ENCODE data around the gene FSIP1. TPM values are rescaled to one million over a fixed set of nuclear protein-coding genes. Genes with fewer than 3 reads are reported as not detected.

The FSIP1 gene
- total RNA-seq: 0.42 TPM in 1 of 2 replicates, not detected in the other

DNA sequence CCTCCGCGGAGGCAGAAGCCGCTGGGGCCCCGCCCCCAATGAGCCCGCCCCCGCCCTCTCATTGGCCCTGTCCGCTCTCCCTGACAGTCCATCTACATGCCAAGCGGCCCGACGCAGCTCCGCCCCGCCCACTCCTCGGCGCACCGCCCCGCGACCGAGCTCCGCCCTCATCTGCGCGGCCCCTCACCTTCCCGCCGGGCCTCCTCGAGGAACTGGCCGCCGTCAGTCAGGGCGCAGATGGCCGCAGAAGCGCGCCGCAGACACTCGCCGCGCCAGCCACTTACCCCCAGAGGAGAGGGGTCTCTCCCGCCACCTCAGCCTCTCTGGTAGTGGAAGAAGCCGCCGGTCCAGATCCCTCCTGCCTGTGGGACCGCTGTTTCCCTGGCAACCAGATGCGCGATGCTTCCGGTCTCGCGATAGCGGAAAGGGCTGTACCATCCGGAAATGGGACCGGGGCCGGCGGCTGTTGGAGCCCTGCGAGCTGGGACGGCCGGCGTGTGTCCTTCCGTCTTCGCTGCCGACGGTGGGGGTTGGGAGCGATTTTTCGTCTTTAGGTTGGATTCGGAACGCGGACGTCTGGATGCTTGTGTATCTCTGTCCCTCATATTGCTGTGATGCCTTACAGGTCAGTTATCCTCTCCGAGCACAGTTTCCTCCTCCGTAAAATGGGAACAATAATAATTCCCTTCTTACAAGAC is at the start of gene FSIP1:
Gene FSIP1 (minus strand): TSS at position 401 of the 698 bp plus-strand sequence. CDS start 6,317 bp downstream, outside the sequence.

DNA sequence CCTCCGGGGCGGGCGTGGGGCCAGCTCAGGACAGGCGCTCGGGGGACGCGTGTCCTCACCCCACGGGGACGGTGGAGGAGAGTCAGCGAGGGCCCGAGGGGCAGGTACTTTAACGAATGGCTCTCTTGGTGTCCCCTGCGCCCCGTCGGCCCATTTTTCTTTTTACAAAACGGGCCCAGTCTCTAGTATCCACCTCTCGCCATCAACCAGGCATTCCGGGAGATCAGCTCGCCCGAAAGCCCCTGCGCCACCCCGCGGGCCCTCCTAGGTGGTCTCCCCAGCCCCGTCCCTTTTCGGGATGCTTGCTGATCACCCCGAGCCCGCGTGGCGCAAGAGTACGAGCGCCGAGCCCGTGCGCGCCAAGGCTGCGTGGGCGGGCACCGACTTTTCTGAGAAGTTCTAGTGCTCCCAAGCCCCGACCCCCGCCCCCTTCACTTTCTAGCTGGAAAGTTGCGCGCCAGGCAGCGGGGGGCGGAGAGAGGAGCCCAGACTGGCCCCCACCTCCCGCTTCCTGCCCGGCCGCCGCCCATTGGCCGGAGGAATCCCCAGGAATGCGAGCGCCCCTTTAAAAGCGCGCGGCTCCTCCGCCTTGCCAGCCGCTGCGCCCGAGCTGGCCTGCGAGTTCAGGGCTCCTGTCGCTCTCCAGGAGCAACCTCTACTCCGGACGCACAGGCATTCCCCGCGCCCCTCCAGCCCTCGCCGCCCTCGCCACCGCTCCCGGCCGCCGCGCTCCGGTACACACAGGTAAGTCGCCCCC is 202.0 kb downstream of the FSIP1 start, which contains the start of gene THBS1:
Gene THBS1 (plus strand): TSS at position 595 of the 757 bp plus-strand sequence. CDS start 779 bp downstream, outside the sequence.

Other genes with a start within 250 kb of the FSIP1 start
- 467 and 613 TPM in 2 replicates for gene THBS1, start 201.8 kb downstream of the FSIP1 start, total RNA-seq
- 3.6 and 6.9 TPM in 2 replicates for gene GPR176, start 137.4 kb upstream of the FSIP1 start, total RNA-seq
- 37.8 and 51.0 TPM in 2 replicates for gene EIF2AK4, start 151.3 kb upstream of the FSIP1 start, total RNA-seq

All from airway epithelial cell (primary cell).